Karpas-422 (cell line): ENCODE results near the gene CTXN2. TPM values are rescaled to one million over a fixed set of nuclear protein-coding genes. Genes with fewer than 3 reads are reported as not detected.
A peak's percentile ranks its signal among the peaks of the same experiment; 100 is the strongest.

Experiments
- DNase-seq: peaks from one replicate; pipeline ENCODE4 v3.0.0-alpha.2; 2015
- H2AFZ ChIP-seq: fragments of 200-600 bp; sonication (generic); 2 replicates; pipeline ENCODE4 v1.6.1; 2014; ENCODE audit warnings: antibody characterized with exemption, low read length, mixed read lengths
- H3K27ac ChIP-seq: fragments of 200-600 bp; sonication (generic); 2 replicates; pipeline ENCODE4 v1.5.1; 2014; ENCODE audit warnings: mild to moderate bottlenecking, low read length, moderate library complexity
- H3K27me3 ChIP-seq: fragments of 200-600 bp; sonication (generic); 2 replicates; pipeline ENCODE4 v1.6.1; 2014; ENCODE audit warnings: low read length, mixed read lengths
- H3K36me3 ChIP-seq: fragments of 200-600 bp; sonication (generic); 2 replicates; pipeline ENCODE4 v1.6.1; 2014; ENCODE audit warnings: low read length, mixed read lengths; ENCODE audit not compliant: insufficient read depth
- H3K4me1 ChIP-seq: fragments of 200-600 bp; sonication (generic); 2 replicates; pipeline ENCODE4 v1.6.1; 2014; ENCODE audit warnings: mild to moderate bottlenecking, low read length, mixed read lengths
- H3K4me2 ChIP-seq: fragments of 200-600 bp; sonication (generic); 2 replicates; pipeline ENCODE4 v1.6.1; 2014; ENCODE audit warnings: low read length, low read depth, mild to moderate bottlenecking; ENCODE audit not compliant: poor library complexity, severe bottlenecking
- H3K4me3 ChIP-seq: fragments of 200-600 bp; sonication (generic); 2 replicates; pipeline ENCODE4 v1.5.1; 2014; ENCODE audit warnings: mild to moderate bottlenecking, antibody characterized with exemption, low read length, mixed read lengths
- H3K79me2 ChIP-seq: fragments of 200-600 bp; sonication (generic); 2 replicates; pipeline ENCODE4 v1.6.1; 2014; ENCODE audit warnings: mild to moderate bottlenecking, low read length, mixed read lengths
- H3K9ac ChIP-seq: fragments of 200-600 bp; sonication (generic); 2 replicates; pipeline ENCODE4 v1.6.0; 2014; ENCODE audit warnings: low read length
- H3K9me2 ChIP-seq: fragments of 200-600 bp; sonication (generic), shearing (Covaris generic); replicated peaks from 2 replicates; pipeline ENCODE4 v1.6.0; 2014; ENCODE audit warnings: mild to moderate bottlenecking, low read length, moderate library complexity; ENCODE audit not compliant: insufficient read depth
- H3K9me3 ChIP-seq: fragments of 300-700, 200-600 bp; sonication (generic); 2 replicates; pipeline ENCODE4 v1.6.1; 2014; ENCODE audit warnings: low read length, mixed read lengths
- H4K20me1 ChIP-seq: fragments of 200-600 bp; sonication (generic); 2 replicates; pipeline ENCODE4 v1.6.1; 2014; ENCODE audit warnings: mild to moderate bottlenecking, antibody characterized with exemption, low read length, low read depth; ENCODE audit not compliant: insufficient read depth
- total RNA-seq: library from RNA; depleted of rRNA; stranded (reverse); fragments of >200 nt; shearing (Covaris generic); gene quantifications from 2 replicates; pipeline ENCODE4 v1.2.3, GENCODE V29; 2014; ENCODE audit warnings: low replicate concordance

CTXN2 gene
- total RNA-seq, 1 experiment from 2014 or later, result not detected

DNA sequence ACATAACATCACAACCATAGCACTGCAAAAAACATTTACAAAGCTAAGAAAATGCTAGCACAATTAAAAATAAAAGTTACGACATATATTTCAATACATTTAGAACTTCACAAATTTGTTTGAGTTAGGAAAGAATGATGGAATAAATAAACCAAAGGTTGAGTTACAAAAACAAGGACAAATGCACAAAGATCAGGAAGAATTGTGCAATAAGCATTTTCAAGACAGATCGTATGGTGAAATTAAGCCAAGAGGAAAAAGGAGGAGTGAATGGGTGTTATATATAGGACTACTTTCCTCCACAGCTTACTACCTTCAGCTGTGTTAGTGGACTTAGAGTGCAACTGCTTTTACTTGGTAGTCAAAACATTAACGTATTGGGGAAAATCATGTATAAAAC, 5.9 kb upstream of the CTXN2 start:
- Histone ChIP-seq H3K4me1 (no peaks in the 10 kb centered on the region), H3K4me3 (no peak overlapping the region), H3K9me2 (no peaks in the 10 kb centered on the region), H4K20me1 (no peaks in the 10 kb centered on the region), H3K9ac (no peak overlapping the region), H3K79me2 (no peaks in the 10 kb centered on the region), H3K9me3 (no peaks in the 10 kb centered on the region), H3K27ac (no peak overlapping the region), H3K4me2 (no peak overlapping the region), H3K36me3 (no peaks in the 10 kb centered on the region), H3K27me3 (no peaks in the 10 kb centered on the region), H2AFZ (no peak overlapping the region)
- no peak for DNase-seq

- Histone ChIP-seq H3K27me3 (no peaks in the 10 kb centered on the region), H3K79me2 (no peaks in the 10 kb centered on the region), H3K9me3 (no peaks in the 10 kb centered on the region), H4K20me1 (no peaks in the 10 kb centered on the region), H2AFZ (no peak overlapping the region), H3K9ac (no peak overlapping the region), H3K9me2 (no peaks in the 10 kb centered on the region), H3K4me3 (no peak overlapping the region), H3K4me1 (no peaks in the 10 kb centered on the region), H3K27ac (no peak overlapping the region), H3K36me3 (no peaks in the 10 kb centered on the region), H3K4me2 (no peak overlapping the region)
- DNase-seq, result no peak
These were observed 5.2 kb upstream of the CTXN2 start for GRCh38 chr15:48186271-48186670.

DNA sequence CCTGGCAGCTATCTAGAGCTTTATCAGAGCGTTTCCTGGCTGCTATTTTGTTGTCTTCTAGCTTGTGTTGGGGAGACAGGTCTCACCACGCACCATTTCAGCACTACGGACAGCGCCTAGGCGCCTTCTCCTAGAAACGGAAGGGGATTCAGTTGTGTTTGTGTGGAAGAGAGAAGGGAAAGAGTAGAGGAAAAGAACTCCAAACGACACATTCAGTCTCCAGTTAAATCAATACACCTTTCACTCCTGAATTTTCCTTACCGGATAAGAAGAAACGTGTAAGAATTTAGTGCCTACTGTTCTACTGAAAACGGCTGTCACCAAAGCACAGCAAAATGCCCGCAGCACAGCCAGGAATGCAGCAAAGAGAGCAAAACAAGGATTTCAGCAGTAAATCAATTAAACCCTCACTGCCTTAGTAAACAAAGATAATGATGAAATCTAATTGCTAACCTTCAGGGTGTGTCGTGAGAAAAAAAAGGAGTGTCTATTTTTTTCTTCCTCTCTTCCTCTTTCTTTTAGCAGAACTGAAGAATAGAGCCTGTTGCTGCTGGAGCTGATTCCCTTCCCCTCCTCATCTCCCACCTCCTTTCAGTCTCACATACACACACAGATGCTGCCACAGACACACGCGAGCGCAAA, 412 bp upstream of the CTXN2 start:
- DNase-seq, result peak; percentile 69
- no peak overlapping the region for H2AFZ ChIP-seq
- H3K27me3 ChIP-seq, result no peaks in the 10 kb centered on the region
- no peak overlapping the region for H3K4me2 ChIP-seq
- no peaks in the 10 kb centered on the region for H3K4me1 ChIP-seq
- no peaks in the 10 kb centered on the region for H3K79me2 ChIP-seq
- H3K9ac ChIP-seq, result no peak overlapping the region
- no peak overlapping the region for H3K27ac ChIP-seq
- no peaks in the 10 kb centered on the region for H3K36me3 ChIP-seq
- H3K4me3 ChIP-seq, result no peak overlapping the region
- no peaks in the 10 kb centered on the region for H3K9me2 ChIP-seq
- no peaks in the 10 kb centered on the region for H3K9me3 ChIP-seq
- no peaks in the 10 kb centered on the region for H4K20me1 ChIP-seq

DNA sequence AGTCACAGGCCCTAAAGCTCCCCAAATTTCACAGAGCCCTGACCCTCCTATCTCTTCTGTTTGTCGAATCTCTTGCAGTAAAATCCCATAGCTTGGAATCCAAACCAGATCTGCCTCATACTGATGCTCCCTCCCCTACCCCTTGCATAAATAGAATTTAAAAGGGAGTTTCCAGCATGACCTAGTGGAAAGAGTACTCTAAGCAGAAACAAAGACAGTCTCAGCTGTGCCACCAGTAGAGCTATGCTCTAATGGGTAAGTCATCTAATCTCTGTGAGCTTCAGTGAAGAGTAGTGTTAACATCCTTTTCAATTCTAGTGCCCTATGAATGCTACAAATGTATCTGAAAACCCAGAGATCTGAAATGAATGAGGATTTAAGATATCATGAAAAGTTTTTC, 10.6 kb downstream of the CTXN2 start:
- Histone ChIP-seq H3K27ac (no peak overlapping the region), H3K79me2 (no peaks in the 10 kb centered on the region), H3K36me3 (no peaks in the 10 kb centered on the region), H4K20me1 (no peaks in the 10 kb centered on the region), H3K27me3 (no peaks in the 10 kb centered on the region), H3K9me3 (no peaks in the 10 kb centered on the region), H3K4me3 (no peak overlapping the region), H3K4me2 (no peak overlapping the region), H3K4me1 (no peaks in the 10 kb centered on the region), H3K9me2 (no peaks in the 10 kb centered on the region), H2AFZ (no peak overlapping the region), H3K9ac (no peak overlapping the region)
- DNase-seq, result no peak

GRCh38 chr15:48205981-48206380, 14.5 kb downstream of the CTXN2 start, which contains the start of gene SLC12A1:
SLC12A1 (plus strand) TSS chr15:48206302; CDS start chr15:48207720, 1,418 bp downstream.
- H3K79me2 ChIP-seq, result no peaks in the 10 kb centered on the region
- H3K4me2 ChIP-seq, result no peak within 1 kb of the TSS
- no peak for DNase-seq
- H3K4me1 ChIP-seq, result no peaks in the 10 kb centered on the region
- H3K9me3 ChIP-seq, result no peaks in the 10 kb centered on the region
- H3K36me3 ChIP-seq, result no peaks in the 10 kb centered on the region
- no peak within 1 kb of the TSS for H2AFZ ChIP-seq
- no peaks in the 10 kb centered on the region for H4K20me1 ChIP-seq
- no peak within 1 kb of the TSS for H3K4me3 ChIP-seq
- no peak within 1 kb of the TSS for H3K27ac ChIP-seq
- H3K9ac ChIP-seq, result no peak within 1 kb of the TSS
- no peaks in the 10 kb centered on the region for H3K9me2 ChIP-seq
- H3K27me3 ChIP-seq, result no peaks in the 10 kb centered on the region

DNA sequence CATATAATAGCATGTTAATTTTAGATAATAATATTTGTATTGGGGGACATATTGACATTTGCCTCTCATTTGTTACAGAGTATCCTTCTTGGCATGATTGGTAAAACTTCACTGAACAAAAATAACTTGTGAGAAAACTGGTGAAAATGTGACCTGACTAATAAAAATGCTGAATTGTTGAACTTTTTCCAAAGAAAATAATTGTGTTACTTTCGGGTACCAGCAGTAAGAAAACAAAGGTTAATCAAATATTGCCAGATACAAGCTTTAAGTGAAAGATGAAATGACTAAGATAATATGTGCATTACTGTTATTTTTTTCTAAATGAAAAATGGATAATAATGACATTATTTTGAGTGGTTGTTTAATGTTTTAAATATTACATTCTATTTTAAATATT, 29.8 kb downstream of the CTXN2 start:
- Histone ChIP-seq H3K79me2 (no peaks in the 10 kb centered on the region), H3K27me3 (no peaks in the 10 kb centered on the region), H3K9me2 (no peaks in the 10 kb centered on the region), H3K9ac (no peak overlapping the region), H3K4me2 (no peak overlapping the region), H4K20me1 (no peaks in the 10 kb centered on the region), H3K36me3 (no peaks in the 10 kb centered on the region), H2AFZ (no peak overlapping the region), H3K4me3 (no peak overlapping the region), H3K27ac (no peak overlapping the region), H3K4me1 (no peaks in the 10 kb centered on the region), H3K9me3 (no peaks in the 10 kb centered on the region)
- DNase-seq, result no peak

- Histone ChIP-seq H3K36me3 (no peaks in the 10 kb centered on the region), H3K27ac (no peak overlapping the region), H3K9me3 (no peaks in the 10 kb centered on the region), H3K4me3 (no peak overlapping the region), H3K79me2 (no peaks in the 10 kb centered on the region), H3K4me2 (no peak overlapping the region), H3K9me2 (no peaks in the 10 kb centered on the region), H4K20me1 (no peaks in the 10 kb centered on the region), H3K27me3 (no peaks in the 10 kb centered on the region), H3K9ac (no peak overlapping the region), H2AFZ (no peak overlapping the region), H3K4me1 (no peaks in the 10 kb centered on the region)
- no peak for DNase-seq
These were observed 30.4 kb downstream of the CTXN2 start for GRCh38 chr15:48221885-48222284.

DNA sequence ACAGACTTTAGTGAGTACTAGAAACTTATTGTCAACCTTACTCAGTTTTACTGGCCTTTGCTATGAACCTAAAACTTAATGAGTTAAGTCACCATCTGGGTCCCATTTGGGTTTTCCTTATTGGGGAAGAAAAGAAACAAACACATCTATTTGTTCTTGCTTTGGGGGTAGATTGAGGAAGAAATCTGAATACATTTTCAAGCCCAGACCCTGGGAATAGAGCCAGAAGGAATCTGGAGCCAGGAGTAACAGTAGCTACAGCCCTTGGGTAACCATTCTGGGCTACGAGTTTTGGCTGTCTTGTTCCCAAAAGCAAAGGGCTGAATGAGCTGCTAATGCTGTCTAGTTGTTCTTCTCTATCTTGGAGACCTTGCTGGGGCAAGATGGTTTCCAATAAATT, 31.2 kb downstream of the CTXN2 start:
- H3K79me2 ChIP-seq, result no peaks in the 10 kb centered on the region
- no peaks in the 10 kb centered on the region for H3K9me2 ChIP-seq
- no peaks in the 10 kb centered on the region for H3K27me3 ChIP-seq
- no peaks in the 10 kb centered on the region for H3K4me1 ChIP-seq
- H2AFZ ChIP-seq, result no peak overlapping the region
- no peak overlapping the region for H3K4me2 ChIP-seq
- no peak for DNase-seq
- H3K36me3 ChIP-seq, result no peaks in the 10 kb centered on the region
- no peaks in the 10 kb centered on the region for H3K9me3 ChIP-seq
- H3K4me3 ChIP-seq, result no peak overlapping the region
- no peak overlapping the region for H3K27ac ChIP-seq
- H3K9ac ChIP-seq, result no peak overlapping the region
- H4K20me1 ChIP-seq, result no peaks in the 10 kb centered on the region
